GM18499 (cell line): ENCODE results near the gene SAYSD1.

ENCODE experiments used
- ATAC-seq: cut with Tn5 transposase; IDR thresholded peaks from one replicate; pipeline ENCODE4 v1.9.1; 2021; ENCODE audit warnings: moderate number of reproducible peaks; ENCODE audit not compliant: insufficient read depth, unreplicated experiment

SAYSD1 gene

DNA sequence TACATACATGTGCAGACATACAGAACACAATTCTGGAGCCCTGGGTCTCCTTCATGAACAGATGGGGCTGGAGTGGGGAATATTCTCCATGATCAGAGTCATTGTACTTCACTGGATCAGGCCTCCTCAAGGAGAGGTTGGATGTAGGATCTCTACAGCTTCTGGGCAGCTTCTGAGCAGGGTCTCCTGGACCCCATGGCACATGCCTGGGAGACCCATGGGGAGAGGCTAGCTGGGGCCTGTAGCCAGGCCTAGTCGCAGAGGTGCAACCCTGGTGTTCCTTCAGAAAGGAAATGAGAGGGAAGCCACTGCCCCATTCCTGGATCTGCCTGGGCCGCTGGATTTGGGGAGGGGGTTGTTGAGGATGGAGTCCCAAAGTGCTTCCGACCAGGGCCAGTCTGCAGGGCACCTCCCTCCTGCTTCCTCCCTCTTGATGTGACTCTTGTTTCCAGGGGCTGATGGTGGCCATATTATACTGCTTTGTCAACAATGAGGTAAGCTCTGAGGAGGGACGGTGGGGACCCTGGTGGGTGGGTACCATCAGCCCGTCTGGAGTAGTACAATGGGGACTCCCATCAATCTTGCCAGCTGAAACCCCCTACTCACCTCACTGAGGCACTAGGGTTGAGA, 34.6 kb downstream of the SAYSD1 start:
- ATAC-seq = no peak

DNA sequence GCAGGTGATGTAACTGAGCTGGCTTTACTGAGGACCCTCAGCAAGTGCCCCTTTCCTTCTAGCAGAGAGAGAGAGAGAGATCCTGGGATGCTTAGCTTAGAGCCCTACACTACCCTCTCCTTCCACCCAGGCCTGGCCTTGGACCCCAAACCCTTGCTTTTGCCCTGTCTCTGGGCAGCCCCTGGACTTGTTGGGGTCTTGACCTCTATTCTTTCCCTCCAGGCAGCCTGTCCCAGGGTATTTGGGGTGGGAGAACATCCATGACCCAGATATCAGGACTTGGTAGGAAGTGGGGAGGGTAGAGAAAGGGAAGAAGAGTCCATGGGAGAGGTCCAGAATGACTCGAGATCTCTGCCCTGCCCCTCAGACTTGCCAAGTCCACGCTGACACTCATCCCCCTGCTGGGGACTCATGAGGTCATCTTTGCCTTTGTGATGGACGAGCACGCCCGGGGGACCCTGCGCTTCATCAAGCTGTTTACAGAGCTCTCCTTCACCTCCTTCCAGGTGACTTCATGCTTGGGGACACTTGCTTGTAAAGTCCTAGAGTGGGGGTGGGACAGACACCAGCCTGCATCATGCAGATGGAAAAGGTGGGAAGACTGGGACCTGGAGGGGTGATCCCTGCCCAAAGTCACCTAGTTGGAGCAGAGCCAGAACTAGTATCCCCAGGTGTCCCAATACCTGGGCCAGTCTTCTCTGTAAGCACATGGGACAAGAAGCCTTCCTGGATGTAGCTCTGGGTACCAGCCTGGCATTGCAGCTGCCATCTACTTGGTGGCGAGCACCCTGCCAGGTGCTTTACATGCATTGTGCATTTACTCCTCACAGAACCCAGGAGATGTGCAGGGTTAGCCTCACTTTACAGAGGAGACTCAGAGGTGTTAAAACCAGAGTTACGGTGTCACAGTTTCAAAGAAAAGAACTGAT, 35.5 kb downstream of the SAYSD1 start:
- no peak for ATAC-seq

DNA sequence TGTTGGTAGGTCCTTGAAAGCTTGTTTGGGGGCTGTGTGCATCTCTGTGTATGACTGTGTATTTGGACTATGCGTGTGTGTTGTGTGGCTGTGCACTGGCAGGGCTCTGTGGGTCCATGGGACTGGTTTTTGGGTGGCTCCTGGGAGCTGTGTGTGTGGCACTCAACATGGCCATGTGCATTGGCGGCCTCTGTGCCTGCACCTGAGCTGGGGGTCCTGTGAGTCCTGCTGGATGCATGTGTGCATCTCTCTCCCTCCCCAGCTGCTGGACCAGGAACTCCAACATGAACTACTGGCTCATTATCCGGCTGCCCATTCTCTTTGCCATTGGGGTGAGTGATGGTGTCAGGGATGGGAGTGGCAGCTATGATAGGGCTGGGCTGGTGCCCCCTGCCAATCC, 36.3 kb downstream of the SAYSD1 start:
- ATAC-seq = no peak

DNA sequence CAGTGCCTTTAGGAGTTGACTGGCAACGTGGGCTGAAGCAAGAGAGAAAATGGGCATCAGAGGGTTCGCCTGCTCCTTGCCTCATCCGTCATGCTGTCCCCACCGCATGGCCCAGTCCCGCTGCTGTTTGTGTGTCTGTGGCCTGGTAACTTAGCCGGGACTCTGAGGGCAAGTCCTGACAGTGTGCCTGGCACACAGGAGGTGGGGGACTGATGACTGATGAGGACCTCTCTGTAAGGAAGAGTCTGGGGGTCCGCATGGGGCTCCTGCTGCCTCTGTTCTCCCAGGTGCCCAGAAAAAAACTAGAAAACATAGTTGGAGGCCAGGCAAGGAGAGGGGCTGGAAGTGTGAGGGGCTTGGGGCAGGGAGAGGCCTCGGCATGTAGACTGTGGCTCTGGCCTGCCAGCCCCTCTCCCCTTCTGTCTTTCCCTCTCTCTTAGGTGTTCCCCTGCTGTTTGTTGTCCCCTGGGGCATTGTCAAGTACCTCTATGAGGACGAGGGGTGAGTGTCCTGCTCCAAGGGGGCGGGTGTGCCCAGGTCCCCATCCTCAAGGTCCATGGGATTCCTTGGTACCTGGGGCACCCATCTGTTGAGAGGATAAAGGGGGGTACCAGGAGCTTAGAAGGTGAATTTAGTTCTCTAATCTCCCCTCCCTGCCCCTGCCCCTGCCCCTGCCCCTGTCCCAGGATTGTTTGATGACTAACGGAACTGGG, 36.9 kb downstream of the SAYSD1 start:
- ATAC-seq = no peak

DNA sequence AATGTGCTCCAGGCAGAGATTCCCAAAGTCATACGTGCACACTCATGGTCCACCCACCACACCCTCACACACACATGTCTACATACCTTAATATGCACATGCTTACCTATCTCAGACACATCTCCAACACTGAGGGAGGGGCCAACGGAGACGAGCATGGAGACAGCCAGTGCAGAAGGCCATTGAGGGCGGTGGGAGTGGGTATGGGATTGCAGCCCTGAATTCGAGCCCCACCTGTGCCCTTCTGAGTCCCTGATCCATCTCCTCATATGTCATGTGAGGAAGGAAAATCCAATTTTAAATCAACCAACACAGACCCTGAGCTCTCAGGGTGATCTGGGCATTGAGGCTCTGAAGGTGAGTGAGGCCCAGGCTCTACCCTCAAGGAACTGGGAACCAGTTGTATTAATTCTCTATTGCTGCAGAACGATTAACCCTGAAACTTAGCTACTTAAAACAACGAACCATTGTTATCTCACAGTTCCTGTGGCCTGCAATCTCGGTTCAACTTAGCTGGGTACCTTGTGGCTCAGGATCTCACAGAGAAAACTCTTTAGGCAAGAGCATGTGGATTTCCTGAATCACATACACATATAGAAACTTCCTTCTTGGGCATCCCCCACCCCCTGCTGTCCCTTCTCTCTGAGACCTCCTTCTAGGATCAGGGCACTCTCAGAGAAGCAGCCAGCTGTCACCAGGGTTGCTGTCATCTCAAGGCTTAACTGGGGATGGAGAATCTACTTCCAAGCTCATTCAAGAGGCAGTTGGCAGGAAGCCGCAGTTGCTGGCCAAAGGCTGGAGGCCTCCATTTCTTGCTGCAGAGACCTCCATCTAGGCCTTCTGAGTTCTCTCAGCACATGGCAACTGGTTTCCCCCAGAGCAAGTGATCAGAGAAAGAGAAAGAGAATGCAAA, 38.1 kb downstream of the SAYSD1 start:
- ATAC-seq = no peak

DNA sequence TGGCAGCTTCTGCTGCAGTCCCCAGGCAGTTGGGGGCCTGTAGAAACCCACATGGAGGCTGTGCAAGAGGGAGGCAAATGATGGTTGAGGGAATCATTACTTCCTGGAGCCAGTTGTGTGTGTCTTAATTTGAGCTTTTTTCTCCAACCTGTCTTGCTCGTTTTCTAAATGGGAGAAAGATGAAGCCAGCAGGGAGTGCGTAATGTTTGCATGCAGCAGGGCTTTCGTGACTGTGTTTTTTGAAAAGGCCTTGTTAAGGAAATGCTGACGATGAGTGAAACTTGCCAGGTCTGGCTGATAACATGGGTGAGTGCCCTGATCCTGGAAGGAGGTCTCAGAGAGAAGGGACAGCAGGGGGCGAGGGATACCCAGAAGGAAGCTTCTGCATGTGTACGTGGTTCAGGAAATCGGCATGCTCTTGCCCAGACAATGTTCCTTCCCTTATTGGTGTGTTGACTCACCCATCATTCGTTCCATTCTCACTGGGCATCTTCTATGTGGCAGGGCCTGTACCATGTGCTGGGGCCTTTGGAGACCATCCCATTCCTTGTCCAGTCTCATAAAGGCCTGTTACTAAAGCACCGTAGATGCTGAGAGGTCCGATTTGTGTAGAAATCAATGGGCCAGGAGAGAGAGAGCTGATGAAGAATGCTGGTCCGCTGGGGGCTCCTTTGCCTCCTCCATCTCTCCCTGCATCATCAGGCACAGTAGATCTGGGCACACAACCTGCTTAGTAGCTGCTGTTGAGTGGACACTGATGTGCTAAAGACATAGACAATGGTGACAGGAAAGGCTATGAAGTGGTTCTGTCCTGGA, 39.0 kb downstream of the SAYSD1 start:
- ATAC-seq = no peak

DNA sequence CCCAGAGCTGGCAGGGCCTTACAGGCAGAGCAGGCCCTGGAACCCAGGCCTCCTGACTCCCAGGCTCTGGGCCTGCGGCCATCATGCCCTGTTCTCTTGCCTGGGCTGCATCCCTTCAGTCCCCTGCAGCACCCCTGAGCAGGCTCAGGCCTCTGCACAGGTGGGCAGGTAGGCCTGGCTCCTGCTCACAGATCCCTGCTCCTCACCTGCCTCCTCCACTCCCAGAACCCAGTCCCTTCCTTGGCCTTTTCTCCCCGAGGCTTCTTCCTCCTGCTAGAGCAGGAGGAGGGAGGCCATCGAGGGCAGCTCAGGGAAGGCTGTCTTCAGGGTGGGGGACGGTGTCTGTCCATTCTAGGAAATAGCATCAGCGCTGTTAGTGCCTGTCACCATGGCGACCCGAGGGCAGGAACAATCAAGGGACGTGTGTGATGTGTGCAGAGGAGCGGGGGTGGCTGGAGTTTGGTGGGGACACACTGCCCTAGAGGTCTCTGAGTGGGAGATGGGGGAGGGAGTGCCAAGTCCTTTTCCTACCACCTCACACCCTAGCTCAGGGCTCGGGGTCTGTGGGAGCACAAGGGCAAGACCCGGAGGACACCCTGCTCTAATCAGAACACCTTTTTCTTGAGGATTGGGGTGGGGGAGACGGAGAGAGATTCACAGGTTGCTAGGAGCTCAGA, 39.8 kb downstream of the SAYSD1 start:
- ATAC-seq = no peak

DNA sequence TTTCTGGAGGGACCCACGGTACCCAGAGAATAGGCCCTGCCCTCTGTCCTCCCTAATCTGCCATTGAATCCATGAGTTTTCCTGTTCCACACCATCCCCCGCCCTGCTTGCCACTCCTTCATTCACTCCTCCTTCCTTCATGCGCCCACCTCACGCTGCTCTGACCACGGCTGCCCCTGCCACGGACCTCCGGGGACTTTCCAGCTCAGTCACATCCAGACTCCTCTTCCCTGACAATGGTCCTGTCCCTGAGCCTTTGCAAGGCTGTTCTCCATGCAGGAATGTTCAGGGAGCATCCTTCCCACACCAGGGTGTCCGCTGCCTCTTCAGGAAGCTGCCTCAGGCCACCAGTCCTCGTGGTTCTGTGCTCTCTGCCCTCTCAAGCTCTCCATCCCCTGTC, 40.5 kb downstream of the SAYSD1 start:
- no peak for ATAC-seq

DNA sequence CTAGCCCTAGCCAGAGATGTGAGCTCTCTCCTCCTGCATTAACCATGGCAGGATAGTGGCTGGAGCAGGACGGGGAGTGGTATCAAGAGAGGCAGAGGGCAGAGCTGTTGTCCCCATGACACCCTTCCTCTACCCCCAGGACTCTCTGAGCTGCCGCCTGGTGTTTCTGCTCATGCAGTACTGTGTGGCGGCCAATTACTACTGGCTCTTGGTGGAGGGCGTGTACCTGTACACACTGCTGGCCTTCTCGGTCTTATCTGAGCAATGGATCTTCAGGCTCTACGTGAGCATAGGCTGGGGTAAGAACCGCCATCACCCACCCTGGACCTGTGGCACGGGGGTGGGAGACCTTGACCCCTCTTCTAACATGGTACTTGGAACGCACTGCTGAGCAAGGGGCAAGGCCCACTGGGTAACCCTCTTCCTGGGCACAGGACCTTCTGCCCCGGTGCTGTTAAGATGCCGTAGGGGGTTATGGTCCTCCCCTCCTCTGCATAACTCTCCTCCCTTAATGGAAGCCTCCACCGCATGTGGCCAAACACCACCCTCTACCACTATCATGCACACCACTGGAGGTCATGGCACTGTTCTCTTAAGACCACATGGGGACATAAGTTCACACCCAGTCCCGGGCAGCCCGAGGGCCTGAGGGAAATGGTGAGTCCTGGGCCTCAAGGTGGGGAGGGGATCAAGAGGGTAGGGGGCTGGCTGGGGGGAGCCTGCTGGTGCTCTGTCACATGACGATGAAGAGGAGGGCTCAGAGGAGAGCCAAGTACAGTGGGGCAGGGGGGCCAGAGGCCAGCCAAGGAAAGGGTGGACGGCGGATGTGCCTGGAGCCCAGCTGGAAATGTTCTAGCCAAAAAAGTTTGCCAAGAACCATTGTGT, 41.3 kb downstream of the SAYSD1 start:
- no peak for ATAC-seq

DNA sequence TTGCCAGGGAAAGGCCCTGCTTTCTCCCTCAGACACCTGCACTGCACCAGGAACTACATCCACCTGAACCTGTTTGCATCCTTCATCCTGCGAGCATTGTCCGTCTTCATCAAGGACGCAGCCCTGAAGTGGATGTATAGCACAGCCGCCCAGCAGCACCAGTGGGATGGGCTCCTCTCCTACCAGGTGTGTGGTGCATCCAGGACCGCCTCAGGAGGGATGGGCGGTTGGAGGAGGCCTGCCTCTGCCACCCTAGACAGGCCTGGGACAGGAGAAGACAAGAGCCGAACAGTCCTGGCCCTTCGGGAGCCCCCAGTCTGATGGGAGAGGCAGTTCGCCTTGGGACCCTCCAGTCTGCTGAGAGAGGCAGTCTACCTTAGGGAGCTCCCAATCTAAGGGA, 42.2 kb downstream of the SAYSD1 start:
- ATAC-seq = no peak

DNA sequence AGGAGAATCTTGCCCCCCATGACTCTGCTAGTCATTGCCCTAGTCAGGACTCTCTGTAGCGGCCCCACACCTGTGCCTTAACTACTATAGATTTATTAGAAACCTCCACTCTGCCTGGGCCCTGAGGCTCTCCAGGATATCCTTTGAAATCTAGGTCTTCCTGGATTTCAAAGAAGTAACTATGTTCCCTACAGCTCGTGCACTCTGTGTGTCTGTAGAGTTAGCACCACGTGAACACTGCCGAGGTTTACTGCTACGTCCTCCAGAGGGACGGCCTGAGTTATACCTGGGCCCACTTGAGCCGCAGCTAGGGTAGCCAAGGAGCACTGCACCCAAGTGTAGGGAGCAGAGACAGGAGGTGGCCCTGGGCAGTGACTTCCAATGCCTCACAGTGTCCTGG, 46.6 kb downstream of the SAYSD1 start:
- ATAC-seq = no peak

DNA sequence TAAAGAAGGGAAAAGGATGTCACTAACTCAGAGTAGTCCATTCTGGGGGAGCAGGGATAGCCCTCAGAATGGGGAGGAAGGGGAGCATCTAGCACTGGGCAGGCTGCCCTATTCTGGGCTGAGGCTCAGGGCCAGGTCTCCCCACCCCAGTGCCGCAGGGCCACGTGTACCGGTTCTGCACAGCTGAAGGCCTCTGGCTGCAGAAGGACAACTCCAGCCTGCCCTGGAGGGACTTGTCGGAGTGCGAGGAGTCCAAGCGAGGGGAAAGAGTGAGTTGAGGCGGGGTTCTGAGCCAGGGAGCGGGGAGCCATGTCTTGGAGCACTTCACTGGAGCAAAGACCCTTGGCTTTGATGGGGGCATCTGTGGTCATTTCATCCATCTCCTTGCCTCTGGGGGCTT, 49.4 kb downstream of the SAYSD1 start:
- no peak for ATAC-seq

DNA sequence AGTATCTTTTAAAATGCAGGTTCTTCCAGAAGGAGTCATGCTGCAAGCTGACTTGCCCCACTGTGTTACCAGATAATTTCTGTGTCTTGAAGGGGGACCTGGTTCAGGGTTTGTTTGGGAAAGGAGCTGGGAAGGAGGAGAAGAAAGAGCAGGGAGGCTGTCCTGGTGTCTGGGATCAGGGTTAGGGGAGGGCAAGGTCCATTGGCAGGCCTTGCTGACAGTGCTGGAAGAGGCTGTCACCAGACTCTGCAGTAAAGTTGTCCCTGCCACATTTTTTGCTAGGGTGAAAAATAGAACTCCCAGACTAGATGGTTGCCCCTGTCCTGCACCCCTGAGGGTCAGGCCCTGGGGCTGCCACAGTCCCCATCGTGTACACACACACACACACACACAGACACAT, 51.5 kb downstream of the SAYSD1 start:
- no peak for ATAC-seq

DNA sequence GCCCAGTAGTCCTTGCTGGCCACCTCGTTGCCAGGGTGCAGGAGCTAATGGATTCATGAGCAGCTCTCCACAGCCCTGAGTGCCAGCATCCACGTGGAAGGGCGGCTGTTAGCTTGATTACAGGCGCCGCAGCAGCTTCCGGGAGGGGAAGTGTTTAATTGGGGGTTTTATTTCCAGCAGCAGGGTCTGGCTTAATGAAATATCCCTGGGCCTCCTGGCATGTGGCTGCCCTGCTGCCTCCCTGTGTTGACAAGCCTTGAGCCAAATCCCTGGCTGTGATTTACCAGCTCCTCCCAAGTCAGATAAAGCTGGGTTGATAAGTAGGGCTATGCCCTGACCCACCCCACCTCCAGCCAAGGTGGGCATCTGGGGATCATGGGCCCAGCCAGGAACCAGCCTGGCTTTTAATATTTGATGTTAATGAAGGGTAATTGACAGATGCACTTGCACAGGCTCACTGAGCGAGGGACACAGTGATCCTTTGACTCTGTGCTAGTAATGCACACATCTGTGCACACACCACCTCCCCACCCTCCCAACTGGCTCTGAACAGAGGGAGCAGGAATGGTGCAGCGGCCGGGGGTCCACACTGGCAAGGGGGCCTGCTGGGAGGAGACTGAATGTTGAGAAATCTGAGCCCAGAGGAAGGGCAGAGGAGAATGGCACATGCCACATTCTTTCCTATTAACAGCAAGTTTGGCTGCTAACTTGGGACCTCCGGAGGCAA, 52.8 kb downstream of the SAYSD1 start:
- ATAC-seq = no peak

DNA sequence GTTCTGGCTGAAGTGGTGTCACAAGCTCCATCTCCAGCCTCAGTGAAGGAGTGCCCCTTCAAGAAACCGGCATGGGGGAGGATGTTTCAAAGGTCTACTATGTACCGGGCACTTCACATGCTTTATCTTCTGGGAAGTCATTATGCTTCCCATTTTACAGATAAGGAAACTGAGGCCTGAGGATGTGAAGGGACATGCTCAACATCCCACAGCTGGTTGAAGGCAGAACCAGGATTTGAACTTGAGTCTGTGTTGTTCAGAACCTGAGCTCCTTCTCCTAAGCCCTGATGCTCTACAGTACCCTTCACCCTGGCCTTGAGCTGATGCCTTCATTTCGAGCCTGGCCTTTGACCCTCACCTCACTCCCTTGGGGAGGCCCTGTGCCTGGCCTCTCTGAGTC, 53.4 kb downstream of the SAYSD1 start:
- no peak for ATAC-seq

DNA sequence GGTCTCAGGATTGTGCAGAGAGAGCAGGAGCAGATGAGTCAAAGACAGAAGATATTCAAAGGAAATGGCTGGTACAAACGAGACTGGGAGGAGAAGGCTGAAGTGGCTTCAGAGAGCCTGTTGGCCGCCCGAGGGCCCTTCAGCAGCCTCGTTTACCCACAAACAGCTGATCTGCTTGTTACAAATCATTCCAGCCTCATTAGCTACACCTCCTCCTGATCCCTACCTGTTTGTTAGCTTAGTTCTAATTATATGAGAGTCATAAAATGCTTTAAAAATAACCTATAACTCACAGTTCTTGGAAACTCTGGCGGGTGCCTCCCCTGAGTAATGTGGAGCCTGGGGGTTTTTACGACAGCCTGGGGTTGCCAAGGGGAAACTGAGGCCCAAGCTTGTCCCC, 53.8 kb downstream of the SAYSD1 start:
- no peak for ATAC-seq

DNA sequence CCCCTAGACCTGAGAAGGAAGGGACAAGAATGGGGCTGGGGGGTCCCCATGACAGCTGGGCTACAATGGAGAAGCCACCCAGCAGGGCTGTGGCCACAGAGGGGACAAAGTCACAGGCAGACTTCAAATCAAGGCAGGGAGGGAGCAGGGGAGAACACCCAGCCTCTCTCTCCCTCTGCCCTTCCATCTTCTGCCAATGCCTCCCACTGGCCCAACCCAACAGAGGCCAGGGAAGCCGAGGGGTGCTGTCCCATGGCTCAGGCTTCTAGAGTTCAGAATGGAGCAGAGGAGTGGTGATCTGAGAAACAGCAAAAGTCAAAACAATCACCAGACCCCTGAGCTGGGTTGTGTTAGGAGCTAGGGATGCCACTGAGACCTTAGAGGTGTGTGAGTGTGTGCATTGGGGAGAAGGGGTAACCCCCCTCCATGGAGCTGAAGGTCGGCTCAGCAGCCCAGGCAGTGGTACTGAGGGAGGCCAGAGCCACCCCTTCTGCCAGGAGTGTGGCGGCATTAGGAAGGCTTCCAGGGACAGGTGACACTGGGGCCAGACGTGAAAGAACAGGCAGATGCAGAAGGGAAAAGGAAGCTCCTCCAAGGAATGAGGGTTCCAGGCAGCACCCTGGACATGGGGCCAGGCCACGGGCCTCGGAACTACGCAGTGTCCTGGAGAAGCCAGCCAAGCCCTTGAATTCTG, 54.4 kb downstream of the SAYSD1 start:
- no peak for ATAC-seq
